Activated T-cell treated with anti-CD3 and anti-CD28 coated beads for 4 hours (primary cell): ENCODE results near the gene SEMA4A.
A peak's percentile ranks its signal among the peaks of the same experiment; 100 is the strongest.

ENCODE experiments used
- DNase-seq: peaks from one replicate; pipeline ENCODE4 v3.0.0-alpha.2; 2020

Gene SEMA4A

DNA sequence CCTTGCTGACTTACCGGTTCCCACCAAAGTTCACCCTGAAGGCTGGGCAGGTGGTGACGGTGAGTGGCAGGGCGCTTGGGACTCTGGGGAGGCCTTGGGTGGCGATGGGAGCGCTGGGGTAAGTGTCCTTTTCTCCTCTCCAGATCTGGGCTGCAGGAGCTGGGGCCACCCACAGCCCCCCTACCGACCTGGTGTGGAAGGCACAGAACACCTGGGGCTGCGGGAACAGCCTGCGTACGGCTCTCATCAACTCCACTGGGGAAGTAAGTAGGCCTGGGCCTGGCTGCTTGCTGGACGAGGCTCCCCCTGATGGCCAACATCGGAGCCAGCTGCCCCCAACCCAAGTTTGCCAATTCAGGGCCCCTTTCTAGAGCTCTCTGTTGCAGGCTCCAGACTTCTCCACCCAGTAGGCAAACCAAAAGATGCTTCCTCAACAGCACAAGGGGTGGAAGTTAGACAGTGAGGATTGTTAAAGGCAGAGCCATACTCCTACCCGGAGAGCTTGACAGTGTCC lies 16.4 kb upstream of the SEMA4A start:
- DNase-seq = no peak

DNA sequence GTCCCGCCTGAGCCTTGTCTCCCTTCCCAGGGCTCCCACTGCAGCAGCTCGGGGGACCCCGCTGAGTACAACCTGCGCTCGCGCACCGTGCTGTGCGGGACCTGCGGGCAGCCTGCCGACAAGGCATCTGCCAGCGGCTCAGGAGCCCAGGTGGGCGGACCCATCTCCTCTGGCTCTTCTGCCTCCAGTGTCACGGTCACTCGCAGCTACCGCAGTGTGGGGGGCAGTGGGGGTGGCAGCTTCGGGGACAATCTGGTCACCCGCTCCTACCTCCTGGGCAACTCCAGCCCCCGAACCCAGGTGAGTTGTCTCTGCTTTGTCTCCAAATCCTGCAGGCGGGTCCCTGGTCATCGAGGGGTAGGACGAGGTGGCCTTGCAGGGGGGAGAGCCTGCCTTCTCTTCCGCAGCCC lies 14.9 kb upstream of the SEMA4A start:
- no peak for DNase-seq

DNA sequence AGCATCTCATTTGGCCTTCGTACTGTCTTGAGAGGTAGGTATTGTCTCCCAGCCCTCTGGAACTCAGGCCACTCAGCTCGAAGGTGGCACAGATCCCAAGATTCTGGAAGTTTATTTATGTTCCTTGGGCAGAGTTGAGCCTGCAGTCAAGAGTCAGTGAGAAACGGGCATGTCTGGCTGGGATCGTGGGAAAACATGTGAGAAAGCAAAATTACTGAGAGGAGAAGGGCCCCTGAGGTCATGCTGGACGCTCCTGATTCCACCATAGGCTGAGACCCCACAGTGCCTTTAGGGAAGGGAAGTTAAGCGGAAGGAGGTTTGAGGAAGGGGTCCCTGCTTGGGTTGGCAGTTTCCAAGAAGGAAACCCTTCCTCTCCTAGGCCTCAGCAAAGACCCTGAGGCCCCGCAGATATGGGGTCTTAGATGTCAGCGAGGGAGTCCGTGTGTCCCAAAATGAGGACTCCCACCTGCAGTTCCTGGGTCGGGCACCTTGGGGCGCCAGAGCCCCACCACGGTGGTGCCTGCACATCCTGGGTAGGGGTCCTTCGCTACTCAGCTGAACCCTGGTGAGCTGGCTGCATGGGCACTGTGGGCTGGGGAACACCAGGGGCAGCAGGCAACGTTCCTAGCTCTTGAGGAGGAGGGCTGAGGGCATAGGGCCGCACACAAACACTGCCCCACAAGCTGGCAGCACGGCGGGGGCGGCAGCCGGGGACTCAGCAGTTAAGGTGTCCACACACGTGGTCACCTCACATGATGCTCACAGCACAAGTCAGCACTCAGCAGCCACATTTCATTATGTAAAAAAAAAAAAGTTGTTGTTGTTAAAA lies 12.3 kb upstream of the SEMA4A start:
- no peak for DNase-seq

DNA sequence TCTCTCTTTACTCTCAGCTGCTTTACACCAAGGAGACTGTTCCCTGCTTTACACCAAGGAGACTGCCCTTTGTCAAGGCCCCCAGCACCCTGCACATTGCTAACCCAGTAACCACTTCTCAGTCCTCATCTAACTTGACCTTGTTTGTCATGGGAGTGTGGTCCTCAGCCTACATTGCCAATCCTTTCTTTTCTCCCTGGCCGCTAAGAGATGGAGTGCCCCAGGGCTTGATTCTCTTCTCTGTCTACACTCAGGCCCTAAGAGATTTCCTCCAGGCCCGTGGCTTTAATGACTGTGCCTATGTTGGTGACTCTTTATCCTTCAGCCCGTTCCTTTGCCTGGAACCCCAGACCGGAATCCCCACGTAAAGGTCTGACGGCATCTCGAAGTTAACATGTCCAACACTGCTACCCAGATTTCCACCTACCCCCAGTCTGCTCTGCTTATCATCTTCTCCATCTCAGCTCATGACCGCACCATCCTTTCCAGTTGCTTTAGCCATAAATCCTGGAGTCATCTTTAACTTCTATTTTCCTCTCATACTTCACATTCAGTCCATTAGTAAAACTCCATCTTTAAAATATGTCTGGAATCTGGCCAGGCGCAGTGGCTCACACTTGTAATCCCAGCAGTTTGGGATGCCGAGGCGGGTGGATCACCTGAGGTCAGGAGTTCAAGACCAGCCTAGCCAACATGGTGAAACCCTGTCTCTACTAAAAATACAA lies 9.5 kb upstream of the SEMA4A start:
- no peak for DNase-seq

DNA sequence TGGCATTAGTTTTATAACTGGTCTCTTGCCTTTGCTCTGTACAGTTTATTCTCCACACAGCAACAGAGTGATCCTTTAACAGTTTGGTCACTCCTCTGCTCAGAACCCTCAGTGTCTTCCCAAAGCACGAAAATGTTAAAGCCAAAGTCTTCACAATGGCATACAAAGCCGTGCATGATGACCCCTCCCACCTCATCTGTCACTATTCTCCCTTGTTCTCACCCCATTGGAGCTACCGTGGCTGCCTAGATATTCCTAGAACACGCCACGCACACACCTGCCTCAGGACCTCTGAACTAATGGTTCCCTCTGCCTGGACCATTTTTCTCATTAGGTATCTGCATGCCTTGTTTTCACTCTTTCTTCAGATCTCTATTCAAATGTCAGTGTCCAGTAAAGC lies 8.6 kb upstream of the SEMA4A start:
- DNase-seq = no peak

DNA sequence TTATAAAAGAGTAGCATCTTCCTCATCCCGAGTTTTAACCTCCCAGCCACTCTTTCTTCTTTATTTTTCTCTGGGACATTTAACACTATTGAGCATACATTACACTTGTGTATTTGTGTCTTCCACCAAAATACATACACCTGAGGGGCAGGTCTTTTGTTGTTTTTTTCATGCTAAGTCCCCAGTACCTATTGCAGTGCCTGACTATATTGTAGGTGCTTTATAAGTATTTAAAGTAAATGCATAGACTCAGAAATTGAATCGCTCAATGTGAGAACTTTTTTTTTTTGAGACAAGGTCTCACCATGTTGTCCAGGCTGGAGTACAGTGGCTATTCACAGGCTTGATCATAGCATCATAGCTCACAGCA lies 7.8 kb upstream of the SEMA4A start:
- no peak for DNase-seq

DNA sequence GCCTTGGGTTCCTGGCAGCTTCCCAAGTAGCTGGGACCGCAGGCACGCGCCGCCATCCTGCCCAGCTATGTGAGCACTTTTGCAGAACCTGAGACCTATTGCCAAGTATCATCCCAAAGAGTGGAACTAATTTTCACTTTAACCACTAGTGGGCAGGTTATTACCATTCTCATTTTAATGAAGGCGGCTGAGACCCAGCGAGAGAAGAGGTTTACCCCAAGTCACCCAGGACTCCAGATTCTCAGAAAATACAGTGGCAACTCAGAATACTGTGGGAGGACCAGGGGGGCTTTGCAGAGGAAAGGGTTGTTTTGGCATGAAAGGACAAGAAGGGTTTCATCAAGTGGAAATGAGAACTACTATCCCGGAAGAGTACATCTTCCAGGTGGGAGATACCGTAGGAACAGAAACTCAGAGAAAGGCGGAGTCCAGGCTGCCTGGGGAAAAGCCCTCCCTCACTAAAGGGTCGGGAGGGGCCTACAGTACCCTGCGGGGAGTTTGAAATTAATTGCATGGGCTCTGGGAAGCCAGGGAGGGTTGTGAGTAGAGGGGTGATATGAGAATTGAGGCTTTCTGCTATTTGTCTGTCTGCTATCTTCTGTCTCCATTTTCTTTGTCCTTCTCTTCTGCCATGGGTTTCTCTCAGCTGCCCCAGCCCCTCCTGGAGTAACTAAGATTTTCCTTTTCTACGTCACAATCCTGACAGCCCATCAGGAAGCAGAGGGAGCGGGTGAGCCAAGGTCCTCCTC lies 7.2 kb upstream of the SEMA4A start:
- DNase-seq = peak; percentile 8

DNA sequence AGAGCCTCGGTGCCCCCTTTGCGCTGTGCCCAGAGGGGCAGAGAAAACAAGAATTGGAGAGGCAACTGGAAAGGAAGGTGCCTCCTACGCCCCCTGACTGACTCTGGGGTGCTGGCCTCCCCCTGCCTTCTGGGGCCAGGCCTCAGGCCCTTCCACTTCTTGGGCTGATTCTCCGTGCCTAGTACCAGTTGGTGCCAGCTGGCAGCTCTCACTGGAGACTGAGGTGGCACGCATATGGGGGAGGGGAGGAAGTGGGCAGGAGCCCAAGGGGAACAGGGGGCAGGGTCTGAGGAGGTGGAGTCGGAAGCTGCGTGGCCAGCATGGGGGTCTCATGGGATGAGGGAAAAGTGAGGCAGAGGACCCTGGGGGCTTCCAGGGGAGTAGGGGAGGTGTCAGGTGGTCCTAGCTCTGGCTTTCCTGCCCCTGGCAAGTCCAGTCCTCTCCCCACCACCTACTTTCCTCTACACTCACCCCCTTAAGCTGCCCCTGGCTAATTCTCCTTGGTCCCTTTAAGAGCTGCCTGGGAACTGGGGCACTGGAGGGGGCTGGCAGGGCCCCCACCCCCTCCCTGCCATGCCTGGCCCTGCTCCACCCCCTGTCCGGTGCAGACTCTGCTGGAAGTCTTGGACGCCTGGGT lies 6.5 kb upstream of the SEMA4A start:
- no peak for DNase-seq

DNA sequence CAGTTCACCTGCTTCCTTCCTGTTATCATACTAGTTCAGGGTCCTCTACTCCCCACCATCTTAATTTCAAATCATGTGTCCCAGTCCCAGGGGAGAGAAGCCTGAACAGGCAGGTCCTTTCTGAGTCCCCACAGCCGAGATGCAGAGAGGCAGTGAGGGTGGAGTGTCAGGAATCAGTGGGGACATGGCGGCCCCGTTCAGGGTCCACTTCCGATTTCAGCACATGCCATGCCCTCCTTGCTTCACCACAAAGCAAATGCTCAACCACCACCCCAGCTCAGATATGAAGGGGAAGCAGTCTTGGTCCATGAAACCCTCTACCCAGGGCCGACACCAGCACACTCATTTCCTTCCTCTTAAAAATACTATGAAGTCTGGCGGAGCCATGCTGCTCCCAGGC lies 5.2 kb upstream of the SEMA4A start:
- DNase-seq = no peak

DNA sequence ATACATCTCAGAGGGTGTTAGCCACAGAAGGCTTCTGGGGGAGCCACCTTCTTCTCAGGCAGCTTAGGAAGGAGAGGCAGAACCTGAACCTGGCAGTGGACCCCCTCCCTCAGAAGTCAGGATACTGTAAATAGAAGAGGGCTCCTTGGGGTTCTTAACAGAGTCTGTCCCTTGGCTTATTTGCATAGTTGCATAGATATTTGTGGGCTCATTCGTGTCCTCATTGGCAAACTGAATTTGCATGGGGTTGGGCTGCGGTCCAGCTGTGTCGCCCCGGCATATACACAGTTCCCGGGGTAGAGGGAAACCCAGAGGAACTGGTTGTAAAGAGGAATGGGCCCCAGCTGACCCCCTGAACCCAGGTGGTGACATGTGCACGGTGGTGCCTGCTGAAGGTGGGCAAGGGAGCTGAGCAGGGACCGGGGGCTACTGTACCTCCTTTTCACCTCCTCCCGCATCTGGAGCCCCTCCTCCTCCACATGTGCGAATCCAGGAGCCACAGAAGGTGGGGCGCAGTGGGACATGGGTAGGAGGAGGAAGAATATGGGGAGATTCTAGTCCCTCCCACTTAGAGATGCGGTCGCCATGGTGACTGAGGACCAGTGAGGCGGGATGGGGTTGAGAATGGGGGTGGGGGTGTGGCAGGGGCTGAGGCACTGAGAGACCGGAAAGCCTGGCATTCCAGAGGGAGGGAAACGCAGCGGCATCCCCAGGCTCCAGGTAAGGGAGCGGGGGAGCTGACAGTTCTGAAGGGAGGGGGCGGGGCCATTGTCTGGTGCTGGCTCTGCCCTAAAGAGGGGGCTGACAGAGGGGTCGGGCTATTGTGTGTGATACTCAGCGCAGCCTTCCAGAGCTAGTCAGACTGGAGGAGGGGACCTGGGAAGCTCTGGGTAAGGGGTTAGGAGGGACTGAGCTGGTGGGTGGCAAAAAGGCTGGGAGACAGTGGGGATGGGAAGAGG lies 3.7 kb upstream of the SEMA4A start:
- no peak for DNase-seq

DNA sequence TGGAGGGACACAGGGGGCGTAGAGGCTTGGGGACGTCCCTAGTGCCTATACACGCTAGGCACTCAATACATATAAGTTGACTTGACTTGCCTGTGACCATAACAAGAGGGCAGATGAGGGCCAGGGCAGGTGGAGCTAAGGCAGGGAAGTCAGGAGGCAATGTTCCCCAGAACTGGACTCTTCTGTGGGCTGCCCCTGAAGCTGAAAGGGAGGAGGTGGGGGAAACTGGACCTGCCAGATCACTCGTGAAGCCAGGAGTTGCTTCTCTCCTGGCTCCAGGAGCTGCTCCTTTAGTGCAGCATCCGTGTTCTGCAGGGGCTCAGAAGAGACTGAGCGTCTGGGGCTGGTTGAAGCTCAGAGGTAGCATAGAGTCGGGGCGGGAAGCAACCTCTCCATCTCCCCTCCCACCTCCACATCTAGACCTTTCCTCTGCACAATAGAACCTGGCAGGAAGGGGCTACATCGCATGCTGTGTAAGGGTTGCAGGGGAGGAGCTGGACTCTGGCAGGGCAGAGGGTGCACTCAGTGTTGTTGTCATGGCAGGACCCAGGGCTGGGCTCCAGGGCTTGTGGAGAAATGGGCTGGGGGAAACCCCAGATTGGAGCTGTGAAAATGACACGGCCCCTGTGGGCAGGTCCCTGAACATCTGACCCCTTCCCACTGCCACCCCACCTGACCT lies 2.9 kb upstream of the SEMA4A start:
- DNase-seq = no peak

DNA sequence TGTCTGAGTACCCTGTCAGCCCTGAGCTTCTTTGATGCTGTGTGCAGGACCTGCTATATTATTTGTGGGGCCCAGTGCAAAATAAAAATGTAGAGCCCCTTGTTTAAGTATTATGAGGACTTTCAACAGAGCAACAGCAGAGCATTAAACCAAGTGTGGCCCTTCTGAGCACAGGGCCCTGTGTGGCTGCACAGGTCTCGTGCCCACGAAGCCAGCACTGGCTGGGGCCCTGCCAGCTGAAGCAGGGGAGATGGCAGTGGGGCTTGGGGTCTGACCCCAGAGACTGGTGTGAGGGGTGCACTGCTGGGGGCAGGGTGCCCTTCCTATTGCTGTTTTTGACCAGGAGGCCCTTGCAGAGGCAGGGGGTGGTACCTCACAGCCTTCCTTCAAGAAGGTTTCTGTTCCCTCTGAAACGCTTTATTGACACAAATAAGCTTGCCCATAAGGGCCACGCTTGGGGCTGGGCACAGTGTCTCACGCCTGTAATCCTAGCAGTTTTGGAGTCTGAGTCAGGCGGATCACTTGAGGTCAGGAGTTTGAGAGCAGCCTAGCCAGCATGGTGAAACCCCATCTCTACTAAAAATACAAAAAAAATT lies 2.2 kb upstream of the SEMA4A start:
- DNase-seq = no peak

DNA sequence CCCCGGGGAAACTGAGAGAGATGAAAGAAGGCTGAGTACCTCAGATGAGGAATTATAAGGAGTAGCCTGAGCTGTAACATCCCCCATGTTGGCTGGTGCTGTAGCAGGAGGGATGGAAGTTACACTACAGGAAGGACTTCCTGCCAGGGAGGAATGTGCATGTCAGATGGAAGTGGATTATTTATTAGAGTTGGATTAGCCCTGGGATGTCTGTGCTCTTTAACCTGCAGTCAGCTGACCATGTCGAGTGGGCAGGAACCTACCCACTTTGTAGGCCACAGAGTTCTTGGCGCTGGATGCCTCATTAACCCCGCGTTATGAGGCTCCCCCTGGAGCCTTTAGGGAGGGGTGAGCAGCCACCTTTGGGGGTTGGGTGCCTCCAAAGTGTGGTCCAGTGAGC lies 757 bp upstream of the SEMA4A start:
- no peak for DNase-seq

DNA sequence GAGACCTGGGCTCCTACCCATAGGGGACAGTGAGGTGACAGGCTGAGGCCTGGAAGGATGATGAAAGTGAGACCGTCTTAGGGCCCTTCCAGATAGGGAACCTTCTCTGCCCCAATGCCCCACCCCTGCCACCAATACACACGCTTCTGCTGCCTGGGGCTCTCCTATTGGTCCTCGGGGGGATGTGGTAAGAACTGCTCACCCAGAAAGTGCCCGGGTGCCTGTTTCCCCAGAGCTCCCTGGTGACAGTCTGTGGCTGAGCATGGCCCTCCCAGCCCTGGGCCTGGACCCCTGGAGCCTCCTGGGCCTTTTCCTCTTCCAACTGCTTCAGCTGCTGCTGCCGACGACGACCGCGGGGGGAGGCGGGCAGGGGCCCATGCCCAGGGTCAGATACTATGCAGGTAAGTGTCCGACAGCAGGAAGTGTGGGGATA lies 948 bp downstream of the SEMA4A start:
- DNase-seq = no peak

DNA sequence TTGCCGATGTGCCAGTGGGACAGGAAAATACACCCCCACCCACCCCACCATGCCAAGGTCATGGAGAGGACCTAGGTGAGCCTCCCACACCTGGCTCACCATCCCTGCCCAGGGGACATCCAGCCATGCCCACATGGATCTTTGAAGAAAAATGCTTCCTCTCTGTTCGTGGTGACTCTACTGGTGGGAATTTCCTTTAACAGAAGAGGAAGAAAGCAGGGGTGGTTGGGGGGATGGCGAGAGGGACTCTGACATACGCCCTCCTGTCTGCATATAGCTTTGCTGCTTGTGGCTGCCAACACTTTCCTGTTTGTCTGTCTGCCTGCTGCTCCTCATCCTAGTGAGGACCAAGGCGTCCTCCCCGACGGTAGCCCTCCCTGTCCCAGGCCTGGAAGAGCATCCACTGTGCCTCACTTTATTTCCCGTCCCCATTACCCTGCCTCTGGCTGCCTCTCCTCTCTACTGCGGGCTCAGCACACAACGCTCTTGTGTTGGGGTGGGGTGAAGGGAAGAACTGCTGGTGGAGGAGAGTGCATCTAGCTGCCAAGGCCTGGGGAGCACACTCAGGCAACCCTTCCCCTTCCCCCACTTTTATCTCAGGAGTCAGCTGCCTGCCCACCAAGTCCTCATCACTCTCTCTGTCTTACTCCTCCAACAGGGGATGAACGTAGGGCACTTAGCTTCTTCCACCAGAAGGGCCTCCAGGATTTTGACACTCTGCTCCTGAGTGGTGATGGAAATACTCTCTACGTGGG lies 2.5 kb downstream of the SEMA4A start:
- no peak for DNase-seq

DNA sequence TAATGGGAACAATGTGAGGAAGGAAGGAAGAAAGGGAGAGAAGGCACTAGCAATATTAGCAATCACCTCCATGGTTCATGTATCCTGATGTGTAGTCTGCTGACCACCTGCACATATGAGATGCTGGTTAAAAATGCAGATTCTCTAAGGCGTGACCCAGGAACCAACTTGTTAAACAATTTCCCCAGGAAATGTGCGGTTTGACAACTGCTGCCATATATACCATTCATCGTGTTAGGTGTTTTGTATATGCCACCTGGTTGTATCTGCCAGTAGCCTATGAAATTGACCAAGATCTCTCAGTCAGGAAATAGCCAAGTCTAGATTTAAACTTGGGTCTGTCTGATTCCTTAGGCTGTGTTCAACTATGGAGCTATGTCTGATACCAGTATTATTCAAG lies 4.1 kb downstream of the SEMA4A start:
- no peak for DNase-seq

DNA sequence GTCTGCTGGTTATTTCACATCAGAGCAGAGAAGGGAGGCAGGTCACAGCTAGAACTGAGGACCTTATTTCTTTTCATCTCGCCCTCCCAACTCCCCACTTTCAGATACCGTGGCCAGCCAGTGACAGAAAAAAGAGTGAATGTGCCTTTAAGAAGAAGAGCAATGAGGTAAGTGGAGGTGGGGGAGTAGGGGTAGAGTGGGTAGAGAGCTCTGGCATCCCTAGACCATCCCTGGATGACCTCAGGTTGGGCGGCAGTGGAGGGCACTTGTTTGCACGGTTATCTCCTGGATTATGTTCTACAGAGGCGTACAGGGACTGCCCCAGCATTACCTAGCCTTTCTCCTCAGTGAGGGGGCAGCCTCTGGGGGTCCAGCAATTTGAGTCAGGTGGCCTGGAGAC lies 4.6 kb downstream of the SEMA4A start:
- DNase-seq = no peak

DNA sequence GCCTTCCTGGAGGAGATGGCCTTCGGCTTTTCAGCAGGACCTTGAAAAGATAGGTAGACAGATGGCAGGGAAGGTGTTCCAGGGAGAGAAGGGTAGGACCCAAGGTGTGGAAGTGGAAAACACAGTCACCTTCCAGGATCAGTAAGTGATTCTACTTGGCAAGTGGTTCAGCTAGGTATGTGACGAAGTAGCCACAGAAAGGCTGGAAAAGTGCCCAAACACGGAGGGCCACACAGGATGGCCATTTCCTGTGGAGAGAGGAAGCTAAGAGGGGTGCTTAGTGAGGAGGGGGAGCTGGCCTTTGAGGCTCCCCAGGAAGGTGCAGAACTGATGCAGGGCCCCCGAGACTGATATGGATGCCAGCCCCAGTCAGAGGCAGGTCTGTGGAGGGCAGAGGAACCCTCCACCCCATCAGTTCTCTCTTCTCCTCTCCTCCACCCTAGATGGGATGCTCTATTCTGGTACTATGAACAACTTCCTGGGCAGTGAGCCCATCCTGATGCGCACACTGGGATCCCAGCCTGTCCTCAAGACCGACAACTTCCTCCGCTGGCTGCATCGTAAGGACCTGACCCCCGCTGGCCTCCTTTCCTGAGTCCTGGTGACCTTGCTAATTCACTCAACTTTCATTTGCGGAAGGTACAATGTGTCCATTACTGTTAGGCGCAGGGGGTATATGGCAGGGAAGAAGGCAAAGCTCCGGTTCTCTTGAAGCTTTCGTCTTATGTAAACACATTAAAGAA lies 6.8 kb downstream of the SEMA4A start:
- no peak for DNase-seq

DNA sequence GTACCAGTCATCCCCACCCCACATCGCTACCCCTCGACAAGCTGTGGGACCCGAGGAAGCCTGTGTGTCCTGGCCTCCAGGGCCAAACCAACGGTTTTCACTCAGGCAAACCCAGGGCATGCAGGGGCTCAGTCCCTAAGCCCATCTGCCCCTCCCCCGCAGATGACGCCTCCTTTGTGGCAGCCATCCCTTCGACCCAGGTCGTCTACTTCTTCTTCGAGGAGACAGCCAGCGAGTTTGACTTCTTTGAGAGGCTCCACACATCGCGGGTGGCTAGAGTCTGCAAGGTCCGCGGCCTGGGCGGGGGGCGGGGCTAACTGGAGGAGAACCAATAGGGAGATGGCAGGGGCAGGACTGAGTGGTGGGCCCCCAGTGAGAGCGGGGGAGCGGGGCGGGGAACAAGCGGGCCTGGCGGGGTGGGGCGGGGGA lies 7.4 kb downstream of the SEMA4A start:
- peak; percentile 54 for DNase-seq
